ENCODE data around the gene SFSWAP.

DNA sequence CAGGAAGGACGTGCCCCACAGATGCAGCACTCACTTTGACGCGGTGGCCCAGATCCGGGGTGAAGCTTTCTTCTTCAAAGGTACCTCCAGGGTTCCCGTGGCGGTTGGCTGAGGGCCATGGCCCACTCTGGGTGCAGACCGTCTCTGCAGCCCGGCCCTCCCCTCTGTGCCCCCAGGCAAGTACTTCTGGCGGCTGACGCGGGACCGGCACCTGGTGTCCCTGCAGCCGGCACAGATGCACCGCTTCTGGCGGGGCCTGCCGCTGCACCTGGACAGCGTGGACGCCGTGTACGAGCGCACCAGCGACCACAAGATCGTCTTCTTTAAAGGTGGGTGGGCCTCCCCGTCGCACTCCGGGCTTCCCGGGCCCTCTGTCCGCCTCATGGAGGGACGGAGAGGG lies 134.2 kb downstream of the SFSWAP start:
- TF ChIP-seq, protein P1, sequence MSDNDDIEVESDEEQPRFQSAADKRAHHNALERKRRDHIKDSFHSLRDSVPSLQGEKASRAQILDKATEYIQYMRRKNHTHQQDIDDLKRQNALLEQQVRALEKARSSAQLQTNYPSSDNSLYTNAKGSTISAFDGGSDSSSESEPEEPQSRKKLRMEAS (IDR thresholded peaks at IDR 0.05), result no peak
- TF ChIP-seq TAF1 (conservative IDR thresholded peaks at IDR 0.05) (no peak), RAD21 (IDR thresholded peaks at IDR 0.05) (no peak), RXRA (IDR thresholded peaks at IDR 0.05) (no peak), GABPA (IDR thresholded peaks at IDR 0.05 in 1 of 2, conservative IDR thresholded peaks at IDR 0.05 in 1 of 2) (no peak), JUND (IDR thresholded peaks at IDR 0.05) (no peak), YY1 (IDR thresholded peaks at IDR 0.05) (no peak), NR2F2 (IDR thresholded peaks at IDR 0.05) (no peak), SP1 (IDR thresholded peaks at IDR 0.05) (no peak), EGR1 (IDR thresholded peaks at IDR 0.05; ENCODE audit: low read depth in 2 of 2) (no peak)
- TF ChIP-seq, protein P2, sequence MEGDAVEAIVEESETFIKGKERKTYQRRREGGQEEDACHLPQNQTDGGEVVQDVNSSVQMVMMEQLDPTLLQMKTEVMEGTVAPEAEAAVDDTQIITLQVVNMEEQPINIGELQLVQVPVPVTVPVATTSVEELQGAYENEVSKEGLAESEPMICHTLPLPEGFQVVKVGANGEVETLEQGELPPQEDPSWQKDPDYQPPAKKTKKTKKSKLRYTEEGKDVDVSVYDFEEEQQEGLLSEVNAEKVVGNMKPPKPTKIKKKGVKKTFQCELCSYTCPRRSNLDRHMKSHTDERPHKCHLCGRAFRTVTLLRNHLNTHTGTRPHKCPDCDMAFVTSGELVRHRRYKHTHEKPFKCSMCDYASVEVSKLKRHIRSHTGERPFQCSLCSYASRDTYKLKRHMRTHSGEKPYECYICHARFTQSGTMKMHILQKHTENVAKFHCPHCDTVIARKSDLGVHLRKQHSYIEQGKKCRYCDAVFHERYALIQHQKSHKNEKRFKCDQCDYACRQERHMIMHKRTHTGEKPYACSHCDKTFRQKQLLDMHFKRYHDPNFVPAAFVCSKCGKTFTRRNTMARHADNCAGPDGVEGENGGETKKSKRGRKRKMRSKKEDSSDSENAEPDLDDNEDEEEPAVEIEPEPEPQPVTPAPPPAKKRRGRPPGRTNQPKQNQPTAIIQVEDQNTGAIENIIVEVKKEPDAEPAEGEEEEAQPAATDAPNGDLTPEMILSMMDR (IDR thresholded peaks at IDR 0.05; ENCODE audit: low read depth, low read length, missing input control), result no peak
- TF ChIP-seq, protein P3, sequence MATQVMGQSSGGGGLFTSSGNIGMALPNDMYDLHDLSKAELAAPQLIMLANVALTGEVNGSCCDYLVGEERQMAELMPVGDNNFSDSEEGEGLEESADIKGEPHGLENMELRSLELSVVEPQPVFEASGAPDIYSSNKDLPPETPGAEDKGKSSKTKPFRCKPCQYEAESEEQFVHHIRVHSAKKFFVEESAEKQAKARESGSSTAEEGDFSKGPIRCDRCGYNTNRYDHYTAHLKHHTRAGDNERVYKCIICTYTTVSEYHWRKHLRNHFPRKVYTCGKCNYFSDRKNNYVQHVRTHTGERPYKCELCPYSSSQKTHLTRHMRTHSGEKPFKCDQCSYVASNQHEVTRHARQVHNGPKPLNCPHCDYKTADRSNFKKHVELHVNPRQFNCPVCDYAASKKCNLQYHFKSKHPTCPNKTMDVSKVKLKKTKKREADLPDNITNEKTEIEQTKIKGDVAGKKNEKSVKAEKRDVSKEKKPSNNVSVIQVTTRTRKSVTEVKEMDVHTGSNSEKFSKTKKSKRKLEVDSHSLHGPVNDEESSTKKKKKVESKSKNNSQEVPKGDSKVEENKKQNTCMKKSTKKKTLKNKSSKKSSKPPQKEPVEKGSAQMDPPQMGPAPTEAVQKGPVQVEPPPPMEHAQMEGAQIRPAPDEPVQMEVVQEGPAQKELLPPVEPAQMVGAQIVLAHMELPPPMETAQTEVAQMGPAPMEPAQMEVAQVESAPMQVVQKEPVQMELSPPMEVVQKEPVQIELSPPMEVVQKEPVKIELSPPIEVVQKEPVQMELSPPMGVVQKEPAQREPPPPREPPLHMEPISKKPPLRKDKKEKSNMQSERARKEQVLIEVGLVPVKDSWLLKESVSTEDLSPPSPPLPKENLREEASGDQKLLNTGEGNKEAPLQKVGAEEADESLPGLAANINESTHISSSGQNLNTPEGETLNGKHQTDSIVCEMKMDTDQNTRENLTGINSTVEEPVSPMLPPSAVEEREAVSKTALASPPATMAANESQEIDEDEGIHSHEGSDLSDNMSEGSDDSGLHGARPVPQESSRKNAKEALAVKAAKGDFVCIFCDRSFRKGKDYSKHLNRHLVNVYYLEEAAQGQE (IDR thresholded peaks at IDR 0.05), result no peak
- TF ChIP-seq, protein P4, sequence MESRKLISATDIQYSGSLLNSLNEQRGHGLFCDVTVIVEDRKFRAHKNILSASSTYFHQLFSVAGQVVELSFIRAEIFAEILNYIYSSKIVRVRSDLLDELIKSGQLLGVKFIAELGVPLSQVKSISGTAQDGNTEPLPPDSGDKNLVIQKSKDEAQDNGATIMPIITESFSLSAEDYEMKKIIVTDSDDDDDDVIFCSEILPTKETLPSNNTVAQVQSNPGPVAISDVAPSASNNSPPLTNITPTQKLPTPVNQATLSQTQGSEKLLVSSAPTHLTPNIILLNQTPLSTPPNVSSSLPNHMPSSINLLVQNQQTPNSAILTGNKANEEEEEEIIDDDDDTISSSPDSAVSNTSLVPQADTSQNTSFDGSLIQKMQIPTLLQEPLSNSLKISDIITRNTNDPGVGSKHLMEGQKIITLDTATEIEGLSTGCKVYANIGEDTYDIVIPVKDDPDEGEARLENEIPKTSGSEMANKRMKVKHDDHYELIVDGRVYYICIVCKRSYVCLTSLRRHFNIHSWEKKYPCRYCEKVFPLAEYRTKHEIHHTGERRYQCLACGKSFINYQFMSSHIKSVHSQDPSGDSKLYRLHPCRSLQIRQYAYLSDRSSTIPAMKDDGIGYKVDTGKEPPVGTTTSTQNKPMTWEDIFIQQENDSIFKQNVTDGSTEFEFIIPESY (IDR thresholded peaks at IDR 0.05), result no peak
- TF ChIP-seq, protein P5, sequence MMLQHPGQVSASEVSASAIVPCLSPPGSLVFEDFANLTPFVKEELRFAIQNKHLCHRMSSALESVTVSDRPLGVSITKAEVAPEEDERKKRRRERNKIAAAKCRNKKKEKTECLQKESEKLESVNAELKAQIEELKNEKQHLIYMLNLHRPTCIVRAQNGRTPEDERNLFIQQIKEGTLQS (IDR thresholded peaks at IDR 0.05), result no peak
